Stimulated activated naive B cell treated with anti-CD40 and anti-IgM and Interleukin-4, amounts not matched to agents 10 μg/mL and 1 μg/mL and 100 μg/mL, for 72 hours (primary cell): ENCODE data around the gene CIZ1.

ENCODE experiments used
- ATAC-seq, 2 donors: fragments of 150-1000 bp; cut with Tn5 transposase; replicated peaks; 2 replicates each; pipeline ENCODE4 v1.10.0; 2021; ENCODE audit warnings: moderate library complexity in 1 of 2
- DNase-seq: peaks from one replicate; pipeline ENCODE4 v3.0.0; 2021
- H3K27ac Mint-ChIP-seq: one replicate; pipeline ENCODE4 v1.8.0; 2022; ENCODE audit warnings: mild to moderate bottlenecking, mixed read lengths
- H3K27me3 Mint-ChIP-seq, 2 donors: one replicate each; pipeline ENCODE4 v1.8.0; 2022; ENCODE audit warnings: mixed read lengths in 2 of 2
- H3K36me3 Mint-ChIP-seq, 2 donors: one replicate each; pipeline ENCODE4 v1.8.0; 2022; ENCODE audit warnings: mixed read lengths in 2 of 2, mild to moderate bottlenecking in 1 of 2
- H3K4me1 Mint-ChIP-seq, 2 donors: one replicate each; pipeline ENCODE4 v1.8.0; 2022; ENCODE audit warnings: mixed read lengths in 2 of 2, mild to moderate bottlenecking in 1 of 2
- H3K4me3 Mint-ChIP-seq, 2 donors: one replicate each; pipeline ENCODE4 v1.8.0; 2022; ENCODE audit warnings: mild to moderate bottlenecking in 2 of 2, mixed read lengths in 2 of 2, moderate library complexity in 1 of 2
- H3K9me3 Mint-ChIP-seq, 2 donors: one replicate each; pipeline ENCODE4 v1.8.0; 2022; ENCODE audit warnings: mixed read lengths in 2 of 2, mild to moderate bottlenecking in 1 of 2

The CIZ1 gene

DNA sequence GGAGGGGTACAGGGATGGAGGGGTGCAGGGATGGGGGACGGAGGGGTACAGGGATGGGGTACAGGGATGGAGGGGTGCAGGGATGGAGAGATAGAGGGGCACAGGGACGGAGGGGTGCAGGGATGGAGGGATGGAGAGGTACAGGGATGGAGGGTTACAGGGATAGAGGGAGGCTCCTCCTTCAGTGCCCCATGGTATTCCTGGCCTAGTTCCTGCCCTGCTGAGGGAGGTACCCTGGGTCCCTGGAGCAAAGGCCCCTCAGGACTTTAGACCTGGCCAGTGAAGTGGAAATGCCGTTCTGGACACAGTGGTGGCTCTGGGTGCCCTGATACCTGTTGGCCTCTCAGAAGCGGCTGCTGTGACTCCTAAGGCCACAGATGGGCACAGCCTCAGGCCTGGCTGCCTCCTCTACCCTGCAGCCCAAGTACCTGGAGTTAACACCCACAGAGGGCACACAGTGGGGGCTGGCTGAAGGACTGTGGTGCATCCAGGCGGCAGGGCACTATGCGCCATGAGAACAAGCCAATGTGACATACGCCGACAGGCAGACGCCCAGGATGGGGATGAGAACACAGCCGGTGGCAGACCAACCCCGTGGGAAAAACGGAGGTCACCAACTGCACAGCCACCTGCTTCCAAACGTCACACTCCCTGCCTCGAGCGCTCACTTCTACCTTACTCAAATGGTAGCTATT, 72.3 kb downstream of the CIZ1 start:
- H3K27me3 Mint-ChIP-seq = no peaks in the 10 kb centered on the region
- ATAC-seq (no peak), DNase-seq (no peak)
- peaks cover 39 to 45% of the 10 kb centered on the region in 2 donors for H3K4me1 Mint-ChIP-seq
- H3K36me3 Mint-ChIP-seq = peaks cover 30 to 49% of the 10 kb centered on the region in 2 donors
- H3K9me3 Mint-ChIP-seq = no peaks in the 10 kb centered on the region
- peak overlapping the region; percentile 37 for H3K27ac Mint-ChIP-seq
- no peak overlapping the region for H3K4me3 Mint-ChIP-seq

DNA sequence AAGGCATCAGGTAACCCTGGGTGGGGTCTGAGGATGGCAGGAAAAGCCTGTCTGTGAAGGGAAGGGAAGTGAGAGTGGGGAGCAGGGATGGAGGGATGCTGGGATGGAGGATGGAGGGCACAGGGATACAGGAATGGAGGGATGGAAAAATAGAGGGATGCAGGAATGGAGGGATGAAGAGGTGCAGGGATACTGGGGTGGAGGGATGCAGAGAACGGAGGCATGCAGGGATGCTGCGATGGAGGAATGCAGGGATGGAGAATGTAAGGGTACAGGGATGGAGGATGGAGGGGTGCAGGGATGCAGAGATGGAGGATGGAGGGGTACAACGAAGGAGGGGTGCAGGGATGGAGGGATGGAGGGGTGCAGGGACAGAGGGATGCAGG, 72.9 kb downstream of the CIZ1 start:
- no peak for DNase-seq
- H3K4me3 Mint-ChIP-seq = peak overlapping the region in 1 of 2 donors; percentile 21
- no peak for ATAC-seq
- no peaks in the 10 kb centered on the region for H3K27me3 Mint-ChIP-seq
- no peak overlapping the region for H3K27ac Mint-ChIP-seq
- H3K9me3 Mint-ChIP-seq = no peaks in the 10 kb centered on the region
- H3K36me3 Mint-ChIP-seq = peaks cover 31 to 48% of the 10 kb centered on the region in 2 donors
- peaks cover 37 to 47% of the 10 kb centered on the region in 2 donors for H3K4me1 Mint-ChIP-seq

DNA sequence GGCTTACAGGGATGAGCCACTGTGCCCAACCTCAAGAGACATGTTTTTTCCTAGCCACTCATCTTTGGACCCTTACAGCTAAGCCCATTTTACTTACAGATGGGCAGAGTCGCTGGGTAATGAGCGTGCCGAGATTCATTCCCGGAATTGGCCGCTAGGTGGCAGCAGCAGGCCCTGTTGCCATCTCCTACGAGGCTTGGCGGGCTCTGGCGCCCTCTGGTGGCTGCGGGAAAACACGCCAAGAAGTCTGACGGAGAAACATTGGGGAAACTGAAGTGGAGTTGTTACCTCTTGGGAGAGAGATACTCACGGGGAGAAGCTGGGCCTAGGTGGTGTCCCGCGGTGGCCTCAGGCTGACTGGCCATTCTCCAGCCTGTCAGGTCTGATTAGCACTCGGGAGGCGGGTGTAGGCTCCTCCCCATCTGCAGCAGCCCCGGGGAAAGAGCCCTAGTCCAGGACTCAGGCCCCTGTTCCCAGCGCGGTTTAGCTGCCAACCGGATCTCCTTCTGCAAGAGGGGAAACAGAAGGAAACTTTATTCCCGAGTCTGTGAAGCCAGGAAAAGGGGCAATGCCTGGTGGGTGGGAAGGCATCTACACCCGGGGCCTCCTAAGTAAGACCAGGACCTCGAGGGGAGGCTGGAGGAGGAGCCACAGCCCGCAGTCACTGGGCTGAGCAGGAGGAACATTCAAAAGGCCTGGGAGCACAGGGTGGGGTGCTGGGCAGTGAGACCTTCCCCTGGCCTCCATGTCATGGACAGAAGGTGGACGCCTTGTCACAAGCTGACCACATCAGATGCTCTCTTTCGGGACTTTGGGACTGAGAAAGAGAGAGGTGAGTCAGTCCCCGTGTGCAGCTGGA, 73.5 kb downstream of the CIZ1 start:
- Mint-ChIP-seq H3K36me3 (peaks cover 34 to 51% of the 10 kb centered on the region in 2 donors), H3K27me3 (no peaks in the 10 kb centered on the region), H3K9me3 (no peaks in the 10 kb centered on the region), H3K27ac (peak overlapping the region; percentile 56), H3K4me3 (peak overlapping the region in 1 of 2 donors; percentile 47), H3K4me1 (peaks cover 37 to 49% of the 10 kb centered on the region in 2 donors)
- ATAC-seq = peak; percentile 41 to 49
- DNase-seq = peak; percentile 86

DNA sequence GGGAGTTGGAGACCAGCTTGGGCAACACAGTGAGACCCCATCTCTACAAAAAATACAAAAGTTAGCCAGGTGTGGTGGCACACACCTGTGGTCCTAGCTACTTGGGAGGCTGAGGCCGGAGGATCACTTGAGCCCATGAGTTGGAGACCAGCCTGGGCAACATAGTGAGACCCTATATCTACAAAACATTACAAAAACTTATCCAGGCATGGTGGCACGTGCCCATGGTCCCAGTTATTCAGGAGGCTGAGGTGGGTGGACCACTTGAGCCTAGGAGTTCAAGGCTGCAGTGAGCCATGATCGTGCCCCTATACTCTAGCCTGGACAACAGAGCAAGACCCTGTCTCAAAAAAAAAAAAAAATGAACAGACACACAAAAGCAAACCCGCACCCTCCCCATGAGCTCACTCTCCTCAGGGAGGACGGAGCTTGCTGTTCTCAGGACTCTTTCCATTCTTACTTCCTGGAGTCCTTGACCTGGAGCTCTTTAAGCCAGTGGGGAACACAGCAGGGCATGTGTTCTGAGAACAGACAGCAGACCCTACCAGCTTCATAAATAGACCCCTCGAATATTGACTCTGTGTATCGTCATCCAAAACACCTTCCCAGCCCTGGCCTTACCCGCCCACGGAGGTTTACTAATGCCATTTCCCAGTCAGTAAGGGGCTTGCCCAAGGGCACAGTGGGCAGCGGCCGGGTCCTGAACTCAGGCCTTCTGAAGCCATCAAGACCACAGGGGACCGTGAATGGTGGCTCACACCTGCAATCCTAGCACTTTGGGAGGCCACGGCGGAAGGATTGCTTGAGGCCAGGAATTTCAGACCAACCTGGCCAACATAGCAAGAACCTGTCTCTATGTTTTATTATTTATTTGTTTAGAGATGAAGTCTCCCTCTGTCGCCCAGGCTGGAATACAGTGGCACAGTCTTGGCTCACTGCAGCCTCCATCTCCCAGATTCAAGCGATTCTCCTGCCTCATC, 75.0 kb downstream of the CIZ1 start:
- no peaks in the 10 kb centered on the region for H3K27me3 Mint-ChIP-seq
- H3K9me3 Mint-ChIP-seq = no peaks in the 10 kb centered on the region
- peaks cover 33 to 47% of the 10 kb centered on the region in 2 donors for H3K36me3 Mint-ChIP-seq
- peak overlapping the region; percentile 98 for H3K27ac Mint-ChIP-seq
- H3K4me1 Mint-ChIP-seq = peaks cover 36 to 49% of the 10 kb centered on the region in 2 donors
- ATAC-seq (no peak), DNase-seq (no peak)
- peak overlapping the region; percentile 58 to 59 for H3K4me3 Mint-ChIP-seq
